Measurements from ENCODE around the gene CDKN2AIP. TPM values are rescaled to one million over a fixed set of nuclear protein-coding genes. Genes with fewer than 3 reads are reported as not detected.

CDKN2AIP gene
- total and polyA plus RNA-seq, 2 of the 4 experiments (the other 2 are of a cell fraction): 11.0 to 16.8 TPM

DNA sequence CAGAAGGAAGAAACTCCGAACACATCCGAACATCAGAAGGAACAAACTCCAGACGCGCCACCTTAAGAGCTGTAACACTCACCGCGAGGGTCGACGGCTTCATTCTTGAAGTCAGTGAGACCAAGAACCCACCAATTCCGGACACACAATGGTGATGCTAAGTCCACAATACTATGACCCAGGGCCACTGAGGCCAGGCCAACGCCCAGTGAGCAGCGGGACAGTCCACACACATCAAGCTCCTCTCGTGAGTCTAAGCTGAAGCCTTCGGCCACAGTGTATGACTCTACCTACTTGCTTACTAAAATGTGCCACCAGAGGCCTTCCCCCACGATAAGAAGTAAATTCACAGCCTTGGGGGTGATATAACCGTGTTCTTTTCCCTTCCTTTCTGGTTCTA is 10.2 kb upstream of the CDKN2AIP start:
- in situ Hi-C loops (cut with MboI; ENCODE audit: low sequenced_read_pairs) (no loop called here), intact Hi-C loops (cut with micrococcal nuclease) (no loop called here), dilution Hi-C loops (cut with HindIII; ENCODE audit: low sequenced_read_pairs, unreplicated experiment) (no loop called here)
- Histone ChIP-seq H3K9ac (ENCODE audit: low read depth, low read length) (no peak overlapping the region), H3K14ac (replicated peaks; ENCODE audit: low read depth, low read length) (no peak overlapping the region), H2AK9ac (replicated peaks; ENCODE audit: low read depth, low read length, poor library complexity) (no peak overlapping the region), H3K56ac (ENCODE audit: extremely low read depth, insufficient read depth, low read length) (no peak overlapping the region), H2AK5ac (ENCODE audit: low read depth, low read length) (no peak overlapping the region), H3K18ac (ENCODE audit: low read depth, low read length) (no peak overlapping the region), H3K9me1 (ENCODE audit: insufficient read depth, low read length) (no peaks in the 10 kb centered on the region), H4K91ac (ENCODE audit: insufficient read depth, low read depth, low read length) (no peak overlapping the region), H2BK120ac (ENCODE audit: low read depth, low read length) (no peak overlapping the region), H3K36me3 (ENCODE audit: control insufficient read depth, insufficient read depth, low read length) (no peaks in the 10 kb centered on the region), H3K9me3 (ENCODE audit: control insufficient read depth, insufficient read depth, low read length) (no peaks in the 10 kb centered on the region; the same call in 1 of the 2 replicates), H2BK20ac (ENCODE audit: low read depth, low read length) (no peak overlapping the region), H4K8ac (ENCODE audit: low read depth in 2 of 2, low read length in 2 of 2) (no peak overlapping the region), H3K27me3 (ENCODE audit: control insufficient read depth, insufficient read depth, low read length) (no peaks in the 10 kb centered on the region; the same call in 1 of the 2 replicates), H3K4me1 (ENCODE audit: control insufficient read depth, insufficient read depth, low read length) (no peaks in the 10 kb centered on the region; the same call in 1 of the 2 replicates), H2BK5ac (ENCODE audit: low read depth, low read length, poor library complexity, severe bottlenecking) (no peak overlapping the region), H3K23ac (ENCODE audit: low read depth, low read length) (no peak overlapping the region), H2AFZ (replicated peaks; ENCODE audit: low read length, poor library complexity) (no peak overlapping the region), H3K79me1 (ENCODE audit: low read depth in 1 of 2, low read length in 2 of 2) (no peaks in the 10 kb centered on the region), H4K5ac (ENCODE audit: low read depth, low read length) (no peak overlapping the region), H3K27ac (ENCODE audit: insufficient read depth, low read length) (no peak overlapping the region), H3K4ac (ENCODE audit: low read depth, low read length) (no peak overlapping the region), H2BK15ac (ENCODE audit: low read depth, low read length) (no peak overlapping the region), H4K20me1 (ENCODE audit: insufficient read depth, low read length) (no peaks in the 10 kb centered on the region), H3K4me2 (ENCODE audit: low read depth, low read length) (no peak overlapping the region), H3K4me3 (ENCODE audit: insufficient read depth, low read depth, low read length) (no peak overlapping the region)
- CTCF ChIA-PET: no interaction called here
- BruUV-seq (replicated peaks): no TSS peak
- WGBS, 2 experiments (ENCODE audit: extremely low coverage in 2 of 2, insufficient read length in 1 of 2): 93% methylated on average over 7 of the region's 15 CpGs; no CpG with 5 or more reads in 1 of the 2 experiments
- ATAC-seq (ENCODE audit: low read depth): no peak
- no peak for DNase-seq
- POLR2A ChIA-PET (ENCODE audit: unreplicated experiment): no interaction called here
- no peak for TF ChIP-seq MAZ (IDR thresholded peaks at IDR 0.05; ENCODE audit: borderline replicate concordance, low read depth, low read length)
- no peak for TF ChIP-seq CEBPB (IDR thresholded peaks at IDR 0.05; ENCODE audit: low read depth, low read length)
- no peak for TF ChIP-seq FOS (IDR thresholded peaks at IDR 0.05; ENCODE audit: low read depth, low read length)
- no peak for TF ChIP-seq MAFK (IDR thresholded peaks at IDR 0.05; ENCODE audit: low read depth, low read length)
- TF ChIP-seq MXI1 (IDR thresholded peaks at IDR 0.05; ENCODE audit: borderline replicate concordance, low read depth, low read length): no peak
- TF ChIP-seq RFX5 (IDR thresholded peaks at IDR 0.05; ENCODE audit: low read depth, low read length): no peak
- TF ChIP-seq POLR2A (IDR thresholded peaks at IDR 0.05; ENCODE audit: low read depth, low read length): no peak
- TF ChIP-seq, protein P1, sequence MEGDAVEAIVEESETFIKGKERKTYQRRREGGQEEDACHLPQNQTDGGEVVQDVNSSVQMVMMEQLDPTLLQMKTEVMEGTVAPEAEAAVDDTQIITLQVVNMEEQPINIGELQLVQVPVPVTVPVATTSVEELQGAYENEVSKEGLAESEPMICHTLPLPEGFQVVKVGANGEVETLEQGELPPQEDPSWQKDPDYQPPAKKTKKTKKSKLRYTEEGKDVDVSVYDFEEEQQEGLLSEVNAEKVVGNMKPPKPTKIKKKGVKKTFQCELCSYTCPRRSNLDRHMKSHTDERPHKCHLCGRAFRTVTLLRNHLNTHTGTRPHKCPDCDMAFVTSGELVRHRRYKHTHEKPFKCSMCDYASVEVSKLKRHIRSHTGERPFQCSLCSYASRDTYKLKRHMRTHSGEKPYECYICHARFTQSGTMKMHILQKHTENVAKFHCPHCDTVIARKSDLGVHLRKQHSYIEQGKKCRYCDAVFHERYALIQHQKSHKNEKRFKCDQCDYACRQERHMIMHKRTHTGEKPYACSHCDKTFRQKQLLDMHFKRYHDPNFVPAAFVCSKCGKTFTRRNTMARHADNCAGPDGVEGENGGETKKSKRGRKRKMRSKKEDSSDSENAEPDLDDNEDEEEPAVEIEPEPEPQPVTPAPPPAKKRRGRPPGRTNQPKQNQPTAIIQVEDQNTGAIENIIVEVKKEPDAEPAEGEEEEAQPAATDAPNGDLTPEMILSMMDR (conservative IDR thresholded peaks at IDR 0.05; ENCODE audit: low read depth, low read length): no peak
- TF ChIP-seq RAD21 (IDR thresholded peaks at IDR 0.05; ENCODE audit: low read length): no peak
- no peak for TF ChIP-seq SMC3 (IDR thresholded peaks at IDR 0.05; ENCODE audit: low read depth, low read length)
- TF ChIP-seq CHD1 (IDR thresholded peaks at IDR 0.05; ENCODE audit: low read depth, low read length): no peak
- TF ChIP-seq, protein P2, sequence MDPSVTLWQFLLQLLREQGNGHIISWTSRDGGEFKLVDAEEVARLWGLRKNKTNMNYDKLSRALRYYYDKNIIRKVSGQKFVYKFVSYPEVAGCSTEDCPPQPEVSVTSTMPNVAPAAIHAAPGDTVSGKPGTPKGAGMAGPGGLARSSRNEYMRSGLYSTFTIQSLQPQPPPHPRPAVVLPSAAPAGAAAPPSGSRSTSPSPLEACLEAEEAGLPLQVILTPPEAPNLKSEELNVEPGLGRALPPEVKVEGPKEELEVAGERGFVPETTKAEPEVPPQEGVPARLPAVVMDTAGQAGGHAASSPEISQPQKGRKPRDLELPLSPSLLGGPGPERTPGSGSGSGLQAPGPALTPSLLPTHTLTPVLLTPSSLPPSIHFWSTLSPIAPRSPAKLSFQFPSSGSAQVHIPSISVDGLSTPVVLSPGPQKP (IDR thresholded peaks at IDR 0.05; ENCODE audit: borderline replicate concordance, low read depth, low read length): no peak
- TF ChIP-seq NFE2L2 (IDR thresholded peaks at IDR 0.05; ENCODE audit: low read depth, low read length): no peak
- no peak for TF ChIP-seq BHLHE40 (IDR thresholded peaks at IDR 0.05; ENCODE audit: low read depth, low read length)
- TF ChIP-seq RCOR1 (IDR thresholded peaks at IDR 0.05; ENCODE audit: insufficient replicate concordance, low read length): no peak
- TF ChIP-seq, protein P3, sequence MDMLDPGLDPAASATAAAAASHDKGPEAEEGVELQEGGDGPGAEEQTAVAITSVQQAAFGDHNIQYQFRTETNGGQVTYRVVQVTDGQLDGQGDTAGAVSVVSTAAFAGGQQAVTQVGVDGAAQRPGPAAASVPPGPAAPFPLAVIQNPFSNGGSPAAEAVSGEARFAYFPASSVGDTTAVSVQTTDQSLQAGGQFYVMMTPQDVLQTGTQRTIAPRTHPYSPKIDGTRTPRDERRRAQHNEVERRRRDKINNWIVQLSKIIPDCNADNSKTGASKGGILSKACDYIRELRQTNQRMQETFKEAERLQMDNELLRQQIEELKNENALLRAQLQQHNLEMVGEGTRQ (IDR thresholded peaks at IDR 0.05; ENCODE audit: low read depth, low read length): no peak

Data from IMR-90 (cell line).